KOPT-K1 (cell line): ENCODE results near the gene APOBR.
"Not testable (repeated sequence)": the region's sequence is repeated elsewhere in the genome, so short reads cannot be mapped to it uniquely, and the experiment has no call there.

ENCODE experiments used
- H3K27ac ChIP-seq: fragments of 200-600 bp; sonication (generic); 2 replicates; pipeline ENCODE4 v1.5.1; 2016; ENCODE audit warnings: antibody characterized with exemption, mild to moderate bottlenecking, low read depth, low read length; ENCODE audit not compliant: poor library complexity, severe bottlenecking
- H3K36me3 ChIP-seq: fragments of 200-600 bp; sonication (generic); 2 replicates; pipeline ENCODE4 v1.5.1; 2017; ENCODE audit warnings: antibody characterized with exemption, mild to moderate bottlenecking, low read length, moderate library complexity; ENCODE audit not compliant: insufficient read depth
- H3K9me3 ChIP-seq: fragments of 200-600 bp; sonication (generic); 2 replicates; pipeline ENCODE4 v1.5.1; 2017; ENCODE audit warnings: antibody characterized with exemption, low read length, mild to moderate bottlenecking; ENCODE audit not compliant: insufficient read depth, poor library complexity, severe bottlenecking

APOBR gene

DNA sequence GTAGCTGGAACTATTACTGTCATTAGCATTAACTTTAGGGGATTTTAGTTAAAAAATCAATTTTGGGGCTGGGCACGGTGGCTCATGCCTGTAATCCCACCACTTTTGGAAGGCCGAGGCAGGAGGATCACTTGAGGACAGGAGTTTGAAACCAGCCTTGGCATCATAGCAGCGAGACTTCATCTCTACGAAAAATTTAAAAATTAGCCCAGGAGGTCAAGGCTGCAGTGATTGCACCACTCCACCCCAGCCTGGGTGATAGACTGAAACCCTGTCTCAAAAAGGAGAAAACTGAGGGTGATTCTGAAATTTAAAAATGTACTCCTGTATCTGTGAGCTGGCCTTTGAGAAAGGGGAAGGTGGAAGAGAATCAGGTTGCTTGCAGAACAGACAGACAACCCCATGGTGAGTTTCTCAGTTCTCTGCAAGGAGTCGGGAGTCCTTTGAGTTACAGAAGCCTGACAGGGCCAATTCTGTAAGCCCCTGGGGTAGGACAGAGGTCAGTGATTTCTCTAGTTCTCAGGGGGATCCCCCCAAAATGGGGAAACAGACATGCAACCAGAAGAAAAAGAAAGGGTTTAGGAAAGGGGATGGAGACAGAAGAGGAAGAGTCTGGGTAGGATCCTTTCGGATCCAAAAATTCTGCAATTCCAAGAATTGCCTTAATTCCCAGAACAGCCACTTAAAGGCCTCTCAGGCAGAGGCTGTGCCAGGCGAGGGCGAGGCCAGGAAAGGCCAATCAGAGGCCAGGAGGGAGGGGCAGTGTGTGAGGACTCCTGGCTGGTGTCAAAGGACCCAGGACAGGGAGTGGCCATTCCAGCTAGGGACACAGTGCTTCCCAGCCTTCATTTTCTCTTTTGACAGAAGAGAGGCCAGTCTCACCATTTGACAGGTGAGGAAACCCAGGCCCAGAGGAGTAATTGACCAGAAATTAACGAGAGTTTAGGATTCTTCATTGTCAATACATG is 37.6 kb downstream of the APOBR start:
- Histone ChIP-seq H3K27ac (no peak overlapping the region), H3K9me3 (no peaks in the 10 kb centered on the region), H3K36me3 (no peaks in the 10 kb centered on the region)

DNA sequence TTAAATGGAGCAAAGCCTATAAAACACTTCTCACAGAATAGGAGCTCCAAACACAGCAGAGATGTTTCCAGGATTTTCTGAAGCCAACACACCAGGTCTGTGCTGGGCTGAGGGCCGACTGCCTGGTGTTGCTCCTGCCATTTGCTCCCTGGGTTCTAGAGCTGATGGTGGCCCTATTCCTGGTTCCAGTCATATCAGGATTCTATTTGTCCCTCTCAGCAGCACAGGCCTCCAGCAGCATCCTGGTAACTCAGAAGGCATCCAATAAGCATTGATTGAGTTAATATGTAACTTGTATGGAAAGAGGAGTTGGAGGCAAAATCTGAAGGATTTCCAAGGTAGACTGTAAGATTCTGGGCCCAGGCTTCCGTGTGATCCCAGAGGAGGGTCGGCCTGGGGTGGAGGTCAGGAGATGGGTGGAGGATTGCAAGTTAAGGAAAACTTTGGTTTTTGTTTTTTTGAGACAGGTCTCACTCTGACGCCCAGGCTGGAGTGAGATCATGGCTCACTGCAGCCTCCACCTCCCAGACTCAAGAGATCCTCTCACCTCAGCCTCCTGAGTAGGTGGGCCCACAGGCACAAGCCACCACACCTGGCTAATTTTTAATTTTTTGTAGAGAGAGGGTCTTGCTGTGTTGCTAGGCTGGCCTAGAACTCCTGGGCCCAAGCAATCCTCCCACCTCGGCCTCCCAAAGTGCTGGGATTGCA is 38.7 kb downstream of the APOBR start:
- Histone ChIP-seq H3K9me3 (no peaks in the 10 kb centered on the region), H3K36me3 (no peaks in the 10 kb centered on the region), H3K27ac (no peak overlapping the region)

DNA sequence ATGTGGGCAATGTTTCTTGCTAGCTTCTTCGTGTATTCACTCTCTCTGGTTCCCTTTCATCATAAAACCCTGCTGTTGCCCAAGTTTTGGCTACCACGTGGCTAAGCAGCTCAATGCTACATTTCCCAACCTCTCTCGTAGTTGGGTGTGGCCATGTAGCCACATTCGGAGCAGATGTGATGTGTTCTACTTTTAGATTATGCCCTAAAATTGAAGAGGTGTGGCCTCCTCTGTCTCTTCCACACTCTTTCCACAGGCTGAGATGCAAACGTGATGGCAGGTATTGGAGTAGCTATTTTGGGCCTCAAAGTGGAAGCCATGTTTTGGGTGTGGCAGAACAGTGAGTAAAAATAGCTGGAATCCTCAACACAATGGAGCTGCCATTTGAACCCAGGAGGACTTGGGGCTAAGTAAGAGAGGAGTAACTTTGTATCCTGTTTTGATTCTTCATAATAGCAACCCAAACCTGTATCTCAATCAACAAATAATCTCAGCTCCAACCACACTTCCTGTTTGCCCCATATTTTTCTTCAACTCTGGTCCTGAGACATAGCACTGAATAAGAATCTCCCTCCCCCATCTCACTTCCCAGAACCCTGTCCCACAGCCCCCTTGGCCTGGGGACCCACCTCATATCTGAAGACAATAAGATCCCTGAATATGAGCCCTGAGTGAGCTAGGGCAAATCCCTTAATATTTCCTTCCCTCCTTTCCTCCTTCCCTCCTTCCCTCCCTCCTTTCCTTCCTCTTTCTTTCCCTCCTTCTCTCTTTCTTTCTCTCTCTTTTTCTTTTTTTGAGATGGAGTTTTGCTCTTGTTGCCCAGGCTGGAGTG is 40.3 kb downstream of the APOBR start:
- Histone ChIP-seq H3K27ac (no peak overlapping the region), H3K36me3 (no peaks in the 10 kb centered on the region), H3K9me3 (no peaks in the 10 kb centered on the region)

DNA sequence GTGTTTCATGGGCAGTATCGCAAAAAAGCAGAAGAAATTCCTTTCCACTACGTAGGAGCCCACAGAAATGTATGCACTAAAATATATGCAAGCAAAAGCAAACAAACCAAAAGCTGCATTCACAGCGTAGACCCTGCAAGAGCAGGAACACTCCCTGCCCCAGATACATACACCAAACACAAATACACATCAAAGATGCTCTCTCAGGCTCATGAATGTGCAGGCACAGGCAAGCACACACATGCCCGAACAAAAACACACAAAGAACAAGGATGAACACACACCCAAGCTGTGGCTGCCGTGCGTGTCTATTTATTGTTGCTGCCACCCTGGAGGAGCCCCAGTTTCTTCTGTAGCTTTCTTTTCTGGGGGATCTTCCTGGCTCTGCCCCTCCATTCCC is 42.6 kb downstream of the APOBR start:
- H3K36me3 ChIP-seq, result no peaks in the 10 kb centered on the region
- H3K27ac ChIP-seq, result no peak overlapping the region
- no peaks in the 10 kb centered on the region for H3K9me3 ChIP-seq

DNA sequence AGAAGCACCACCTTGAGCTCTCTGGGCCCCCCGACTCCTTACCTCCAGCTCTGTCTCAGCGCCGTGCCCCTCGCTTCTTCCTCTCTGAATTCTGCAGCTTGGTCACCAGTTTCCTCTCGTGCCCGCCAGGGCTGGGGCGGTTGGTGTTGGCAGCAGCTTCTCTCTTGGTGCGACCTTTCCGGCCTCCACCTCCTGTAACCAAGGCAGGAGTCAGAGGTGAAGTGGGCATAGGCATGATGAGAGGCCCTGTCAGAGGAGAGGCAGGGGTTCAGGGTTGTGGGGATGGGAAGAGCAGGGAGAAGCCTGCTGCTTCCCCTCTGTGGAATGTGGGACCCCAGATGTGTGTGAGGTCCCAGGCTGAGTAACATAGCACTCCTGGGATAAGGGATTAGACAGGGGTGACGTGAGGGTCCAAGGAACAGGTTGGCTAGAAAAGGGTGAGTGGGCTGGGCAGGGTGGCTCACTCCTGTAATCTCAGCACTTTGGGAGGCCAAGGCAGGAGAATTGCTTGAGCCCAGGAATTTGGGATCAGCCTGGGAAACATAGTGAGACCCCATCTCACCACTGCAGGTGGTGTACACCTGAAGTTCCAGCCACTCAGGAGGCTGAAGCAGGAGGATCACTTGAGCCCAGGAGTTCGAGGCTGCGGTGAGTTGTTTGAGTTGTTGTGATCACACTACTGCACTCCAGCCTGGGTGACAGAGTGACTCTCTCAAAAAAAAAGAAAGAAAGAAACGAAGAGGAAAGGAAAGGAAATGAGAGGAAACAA is 43.7 kb downstream of the APOBR start:
- H3K27ac ChIP-seq, result no peak overlapping the region
- no peaks in the 10 kb centered on the region for H3K9me3 ChIP-seq
- H3K36me3 ChIP-seq, result no peaks in the 10 kb centered on the region

DNA sequence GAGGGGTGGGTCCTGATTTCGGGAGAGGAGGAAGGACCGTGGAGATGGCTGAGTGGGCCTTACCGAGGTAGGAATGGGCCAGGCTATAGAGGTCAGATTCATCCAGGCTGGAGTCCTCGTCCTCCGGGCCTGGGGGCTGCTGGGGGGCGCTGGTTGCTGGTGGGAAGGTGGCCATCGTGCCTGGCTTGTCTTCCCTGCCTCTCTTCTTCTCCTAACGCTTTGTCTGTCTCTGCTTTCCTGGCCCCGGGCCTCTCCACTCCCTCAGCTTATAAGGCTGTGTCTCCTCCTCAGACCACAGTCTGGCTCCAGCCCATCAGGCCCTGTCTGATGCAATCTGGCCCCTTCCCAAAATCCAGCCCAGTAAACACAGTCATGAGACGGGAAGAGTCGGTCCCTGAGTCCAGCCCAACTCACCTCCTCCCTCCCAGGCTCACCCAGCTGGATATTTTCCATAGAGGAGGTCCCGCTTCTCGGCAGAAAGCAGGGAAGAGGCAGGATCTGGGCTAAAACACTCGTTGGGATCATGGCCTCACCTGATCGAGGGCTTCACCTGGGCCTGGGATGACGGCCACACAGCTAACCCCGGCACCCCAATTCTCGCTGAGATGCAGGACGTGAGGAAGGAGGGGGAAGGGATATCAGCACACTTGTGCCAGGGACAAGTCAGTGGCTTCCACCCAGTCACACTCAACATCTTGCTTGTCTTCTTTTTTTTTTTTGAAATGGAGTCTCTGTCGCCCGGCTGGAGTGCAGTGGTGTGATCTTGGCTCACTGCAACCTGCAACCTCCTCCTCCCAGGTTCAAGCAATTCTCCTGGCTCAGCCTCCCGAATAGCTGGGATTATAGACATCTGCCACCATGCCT is 44.5 kb downstream of the APOBR start, which contains the start of gene NUPR1:
TSS of gene NUPR1 (minus strand) at position 242 of the 864 bp plus-strand sequence. CDS start at position 175, 67 bp downstream.
- Histone ChIP-seq H3K9me3 (no peaks in the 10 kb centered on the region), H3K36me3 (no peaks in the 10 kb centered on the region), H3K27ac (no peak within 1 kb of the TSS)

DNA sequence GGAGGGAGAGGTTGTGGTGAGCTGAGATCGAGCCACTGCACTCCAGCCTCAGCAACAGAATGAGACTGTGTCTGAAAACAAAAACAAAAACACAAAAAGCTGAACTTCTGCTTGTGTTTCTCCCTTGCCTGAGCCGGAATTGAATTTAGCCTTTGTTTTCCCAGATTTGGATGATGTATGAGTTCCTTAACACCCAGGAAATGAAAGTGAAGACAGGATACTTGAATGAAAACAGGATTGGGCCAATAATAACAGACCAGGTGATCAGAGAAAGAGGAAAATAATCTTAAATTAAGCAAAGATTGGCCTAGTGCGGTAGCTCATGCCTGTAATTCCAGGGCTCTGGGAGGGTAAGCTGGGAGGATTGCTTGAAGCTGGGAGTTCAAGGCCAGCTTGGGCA is 45.9 kb downstream of the APOBR start:
- no peak overlapping the region for H3K27ac ChIP-seq
- no peaks in the 10 kb centered on the region for H3K9me3 ChIP-seq
- no peaks in the 10 kb centered on the region for H3K36me3 ChIP-seq

DNA sequence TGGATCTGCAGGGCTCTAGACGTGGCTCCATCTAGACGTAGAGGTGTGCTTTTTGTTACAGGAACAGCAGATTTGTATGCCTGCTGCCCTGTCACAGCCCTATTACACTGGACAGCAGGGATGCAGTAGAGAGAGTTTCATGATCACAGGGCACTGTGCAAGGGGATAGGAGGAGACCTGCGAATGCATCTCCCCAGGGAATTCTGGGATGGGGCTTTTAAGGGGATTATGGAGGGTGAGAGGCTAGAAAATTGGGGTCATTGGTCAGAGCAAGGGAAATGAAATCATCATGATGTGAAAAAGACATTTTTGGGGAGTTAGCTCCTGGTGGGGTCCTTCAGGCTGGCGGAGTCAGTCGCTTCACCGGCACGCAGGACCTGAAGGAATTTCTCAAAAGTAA is 48.2 kb downstream of the APOBR start:
- Histone ChIP-seq H3K9me3 (no peaks in the 10 kb centered on the region), H3K36me3 (no peaks in the 10 kb centered on the region), H3K27ac (no peak overlapping the region)

DNA sequence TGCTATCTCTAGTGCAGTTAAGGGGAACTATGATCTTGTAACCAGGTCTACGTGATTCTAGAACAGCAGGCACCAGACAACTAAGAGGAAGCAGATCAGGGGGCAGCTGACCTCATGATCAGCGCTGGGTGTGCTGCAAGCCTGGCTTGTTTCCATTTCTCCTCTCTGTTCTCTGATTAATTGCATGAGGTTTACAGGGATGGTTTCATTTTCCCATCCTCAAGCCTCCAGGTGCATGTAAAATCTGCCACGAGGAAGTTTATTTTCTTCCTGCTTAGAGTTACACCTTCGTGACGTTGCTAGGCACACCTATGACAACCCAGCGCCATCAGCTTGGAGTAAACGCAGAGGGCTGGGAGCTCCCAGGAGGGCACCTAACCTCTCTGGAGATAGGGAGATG is 48.6 kb downstream of the APOBR start:
- H3K36me3 ChIP-seq, result no peaks in the 10 kb centered on the region
- H3K9me3 ChIP-seq, result no peaks in the 10 kb centered on the region
- no peak overlapping the region for H3K27ac ChIP-seq

DNA sequence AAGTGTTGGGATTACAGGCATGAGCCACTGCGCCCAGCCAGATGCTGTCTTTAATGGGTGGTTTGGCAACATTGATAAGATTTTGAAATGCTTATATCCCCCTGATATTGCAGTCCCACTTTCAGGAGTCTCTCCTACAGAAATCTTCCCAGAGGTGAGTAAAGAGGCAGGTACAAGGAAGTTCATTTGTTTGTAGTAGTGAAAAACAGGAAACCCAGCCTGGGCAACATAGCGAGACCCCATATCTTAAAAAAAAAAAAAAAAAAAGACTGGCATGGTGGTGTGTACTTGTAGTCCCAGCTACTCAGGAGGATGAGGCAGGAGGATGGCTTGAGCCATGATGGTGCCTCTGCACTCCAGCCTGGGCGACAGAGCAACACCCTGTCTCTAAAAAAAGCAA is 50.6 kb downstream of the APOBR start:
- no peaks in the 10 kb centered on the region for H3K9me3 ChIP-seq
- H3K27ac ChIP-seq, result no peak overlapping the region

DNA sequence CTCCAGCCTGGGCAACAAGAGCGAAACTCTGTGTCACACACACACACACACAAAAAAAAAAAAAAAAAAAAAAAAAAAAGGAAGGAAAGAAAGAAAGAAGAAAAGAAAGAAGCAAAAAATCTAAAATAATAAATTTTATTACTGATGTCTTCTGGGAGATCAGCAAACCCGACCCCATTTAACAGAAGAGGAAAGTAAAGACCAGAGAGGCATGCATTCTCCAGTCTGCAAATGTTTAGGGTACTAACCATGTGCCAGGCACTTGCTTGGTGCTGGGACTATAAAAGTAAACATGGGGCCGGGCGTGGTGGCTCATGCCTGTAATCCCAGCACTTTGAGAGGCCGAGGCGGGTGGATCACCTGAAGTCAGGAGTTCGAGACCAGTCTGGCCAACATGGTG is 51.5 kb downstream of the APOBR start:
- H3K9me3 ChIP-seq, result not testable (repeated sequence)

More for the DNA sequence above, 50.6 kb downstream of the APOBR start:
- no peaks in the 10 kb centered on the region for H3K36me3 ChIP-seq

DNA sequence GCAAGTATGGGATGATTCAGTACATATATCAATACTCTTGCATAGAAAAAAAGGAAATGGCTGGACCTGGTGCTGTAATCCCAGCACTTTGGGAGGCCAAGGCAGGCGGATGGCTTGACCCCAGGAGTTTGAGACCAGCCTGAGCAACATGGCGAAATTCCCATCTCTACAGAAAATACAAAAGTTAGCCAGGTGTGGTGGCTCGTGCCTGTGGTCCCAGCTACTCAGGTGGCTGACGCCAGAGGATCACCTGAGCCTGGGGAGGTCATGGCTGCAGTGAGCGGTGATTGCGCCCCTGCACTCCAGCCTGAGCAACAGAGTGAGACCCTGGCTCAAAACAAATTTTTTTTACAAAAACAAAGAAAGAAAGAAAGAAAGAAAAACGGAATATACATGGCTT is 52.2 kb downstream of the APOBR start:
- Histone ChIP-seq H3K27ac (no peak overlapping the region), H3K9me3 (no peaks in the 10 kb centered on the region), H3K36me3 (no peaks in the 10 kb centered on the region)

More for the DNA sequence above, 51.5 kb downstream of the APOBR start:
- H3K36me3 ChIP-seq, H3K27ac ChIP-seq: not testable (repeated sequence)

DNA sequence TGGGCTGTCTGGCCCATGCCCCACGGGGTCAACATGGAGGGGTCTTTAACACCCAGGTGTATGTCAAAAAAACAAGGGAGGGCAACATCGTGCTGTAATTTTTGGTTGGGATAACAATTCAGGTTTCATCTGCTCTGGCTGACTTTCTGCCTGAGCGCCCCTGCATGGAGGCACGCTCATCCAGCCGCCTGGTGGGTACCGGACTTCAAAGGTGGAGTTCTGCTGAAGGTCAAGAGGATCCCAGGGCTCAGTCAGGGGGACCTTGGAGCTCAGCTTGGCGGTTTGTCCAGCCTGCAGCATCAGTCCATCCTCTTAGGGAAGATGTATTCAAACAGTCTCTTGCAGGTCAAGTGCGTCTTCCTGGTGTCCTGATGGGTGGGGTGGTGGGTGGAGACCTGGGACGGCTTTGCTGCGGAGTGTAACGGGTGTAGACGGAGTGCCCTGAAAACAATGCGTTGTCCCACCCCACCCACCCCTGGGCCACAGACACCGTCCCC is 53.9 kb downstream of the APOBR start:
- no peak overlapping the region for H3K27ac ChIP-seq
- no peaks in the 10 kb centered on the region for H3K36me3 ChIP-seq
- no peaks in the 10 kb centered on the region for H3K9me3 ChIP-seq
